Effector CD4-positive, alpha-beta T cell (primary cell): ENCODE data around the gene GSG1. TPM values are rescaled to one million over a fixed set of nuclear protein-coding genes. Genes with fewer than 3 reads are reported as not detected.

Experiments used
- DNase-seq: peaks from one replicate; pipeline ENCODE4 v3.0.0-alpha.2; 2020
- total RNA-seq: gene quantifications from one replicate; lab custom pipeline; 2026; lab: John Stamatoyannopoulos, UW

The GSG1 gene
- total RNA-seq: not detected

- DNase-seq: no peak
Observed at GRCh38 chr12:13103391-13104033, at the start of gene GSG1. Gene GSG1 (minus strand): TSS chr12:13103667. CDS start chr12:13103512, 155 bp downstream.

GRCh38 chr12:13153180-13153579, 49.7 kb upstream of the GSG1 start:
- no peak for DNase-seq

DNA sequence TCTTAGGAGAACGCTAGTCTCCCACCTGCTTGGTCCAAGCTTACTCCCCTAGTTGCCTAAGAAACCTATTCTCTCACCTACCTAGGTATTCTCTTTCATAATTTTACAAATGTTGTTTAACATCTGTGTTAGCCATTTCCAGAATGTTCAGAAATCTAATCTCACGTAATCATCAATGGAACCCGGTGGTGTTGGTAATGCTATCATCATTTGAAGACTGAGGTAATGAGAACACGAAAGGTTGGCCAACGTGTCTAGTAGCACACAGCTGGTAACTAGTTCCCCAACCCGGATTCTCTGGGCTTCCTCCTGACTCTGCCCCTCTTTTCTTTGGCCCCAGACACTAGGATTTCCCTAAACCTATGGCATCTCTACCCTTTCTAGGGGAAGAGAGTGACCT, 49.3 kb upstream of the GSG1 start:
- no peak for DNase-seq

DNA sequence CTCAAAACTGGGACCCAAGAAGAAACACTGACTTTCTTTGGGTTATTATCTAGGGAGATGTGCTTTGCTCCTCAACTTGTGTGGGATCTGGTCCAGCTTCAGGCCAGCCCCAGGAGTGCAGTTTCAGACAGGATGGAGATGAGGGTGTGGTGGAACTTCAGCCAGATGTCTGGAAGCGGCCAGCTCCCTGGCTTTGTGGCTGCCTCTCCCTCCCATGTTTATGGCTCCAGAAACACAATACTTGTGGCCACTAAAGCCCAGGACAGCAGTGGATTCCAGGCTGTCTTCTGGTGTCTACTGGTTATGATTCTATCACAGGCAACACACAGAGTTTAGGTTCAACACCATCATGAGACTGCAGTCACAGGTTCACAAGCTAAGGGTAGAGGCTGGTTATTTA, 48.8 kb upstream of the GSG1 start:
- DNase-seq: no peak

DNA sequence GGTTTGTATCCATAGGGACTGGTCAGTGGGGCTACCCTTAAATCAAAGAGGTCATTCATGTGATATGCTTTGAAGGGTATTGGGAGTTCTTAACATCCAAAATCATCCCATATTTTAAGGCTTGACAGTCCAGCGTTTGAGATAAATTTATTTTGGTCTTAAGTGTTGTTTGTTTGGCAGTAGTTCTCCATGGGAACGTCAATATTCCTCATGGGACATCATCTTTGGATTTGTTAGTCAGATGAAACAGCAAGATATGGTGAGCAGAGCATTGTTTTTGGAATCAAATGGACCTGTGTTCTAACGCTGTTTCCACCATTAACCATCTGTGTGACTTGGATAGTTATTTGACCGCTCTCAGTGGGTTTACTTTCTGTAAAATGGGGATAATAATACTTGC, 45.9 kb upstream of the GSG1 start:
- DNase-seq: no peak

DNA sequence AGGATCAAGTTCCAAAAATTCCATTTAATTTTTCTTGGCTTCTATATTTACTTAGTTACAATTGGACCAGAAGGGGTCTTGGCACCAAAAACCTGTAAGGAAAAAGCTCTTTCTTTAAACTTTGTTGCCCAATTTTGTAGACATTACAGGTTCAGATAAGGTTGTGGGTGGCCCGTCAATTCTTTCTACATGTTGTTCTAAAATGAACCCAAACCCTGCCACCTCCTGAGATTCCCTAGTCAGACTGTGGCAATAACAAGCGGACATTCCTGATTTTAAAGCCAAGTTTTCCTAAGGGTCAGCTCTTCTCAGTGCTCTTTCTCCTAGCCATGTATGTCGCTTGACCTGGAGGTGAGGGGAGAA, 45.0 kb upstream of the GSG1 start:
- DNase-seq: no peak

- no peak for DNase-seq
Observed at GRCh38 chr12:13147688-13148484, 44.4 kb upstream of the GSG1 start.

DNA sequence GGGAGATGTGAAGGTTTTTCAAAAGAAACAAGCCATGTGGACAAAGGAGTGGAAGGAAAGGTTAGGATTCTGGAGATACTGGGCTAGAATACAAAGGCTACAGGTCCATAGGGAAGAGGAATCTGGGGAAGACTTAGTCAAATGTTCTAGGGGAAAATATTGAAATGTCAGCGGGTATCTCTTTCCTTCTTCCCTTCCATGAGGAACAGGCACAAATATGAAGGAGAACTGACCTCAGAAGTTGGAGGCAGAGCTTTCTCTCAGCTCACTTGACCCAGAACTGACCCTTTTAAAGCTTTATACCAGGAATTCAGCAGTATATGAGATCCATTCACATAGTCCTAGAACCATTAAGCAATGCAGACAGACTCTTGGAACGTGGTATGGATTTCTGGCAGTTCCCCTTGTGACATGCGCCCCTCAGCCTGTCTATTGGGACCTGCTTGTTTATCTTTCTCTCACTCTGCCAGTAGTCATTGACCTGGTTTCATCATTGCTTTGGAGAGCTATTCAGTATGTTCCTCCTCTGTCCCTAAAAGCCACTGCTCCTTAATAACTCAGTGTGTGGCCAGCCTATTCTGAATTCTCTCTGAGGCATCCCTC, 43.0 kb upstream of the GSG1 start:
- no peak for DNase-seq

- DNase-seq: no peak
Observed at GRCh38 chr12:13144266-13144828, 40.9 kb upstream of the GSG1 start.

GRCh38 chr12:13142747-13143146, 39.3 kb upstream of the GSG1 start:
- DNase-seq: no peak

DNA sequence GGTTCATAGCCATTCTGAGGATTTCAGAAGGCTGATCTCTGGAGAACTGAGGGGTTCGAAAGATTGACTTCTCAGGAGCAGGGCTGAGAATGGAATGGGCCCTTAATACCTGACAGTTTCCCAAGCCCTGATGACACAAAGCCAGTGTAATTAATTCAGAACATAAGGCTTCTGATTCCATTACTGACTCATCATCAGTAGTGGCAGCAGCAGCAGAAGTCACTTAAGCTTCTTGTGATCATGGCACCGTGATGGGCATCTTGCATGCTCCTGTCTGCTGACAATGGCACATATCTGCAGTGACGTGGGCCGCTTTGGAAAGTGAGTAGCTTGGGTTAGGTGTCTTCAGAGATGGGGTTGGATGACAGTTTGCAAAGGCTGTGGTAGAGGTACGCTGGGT, 38.2 kb upstream of the GSG1 start:
- DNase-seq: no peak

- no peak for DNase-seq
Observed at GRCh38 chr12:13135371-13136178, 32.1 kb upstream of the GSG1 start.

DNA sequence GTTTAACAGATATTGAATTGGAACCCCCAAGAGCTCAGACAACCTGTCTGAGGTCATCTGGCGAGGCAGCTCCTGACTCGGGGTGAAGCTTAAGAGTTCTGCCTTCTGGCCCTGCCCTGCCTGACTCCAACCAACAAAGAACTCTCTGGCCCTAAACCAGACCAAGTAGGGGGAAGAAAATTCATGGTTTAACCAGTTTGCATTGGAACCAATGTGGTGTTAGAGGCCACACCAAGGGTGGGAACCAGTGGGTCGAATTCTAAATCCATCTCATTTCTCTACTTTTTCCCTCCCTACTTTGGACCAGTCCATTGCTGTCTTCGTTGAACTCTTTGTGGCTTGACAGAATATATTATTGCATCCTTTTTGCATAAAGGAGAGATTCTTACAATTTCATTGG, 30.4 kb upstream of the GSG1 start:
- DNase-seq: no peak

- no peak for DNase-seq
Observed at GRCh38 chr12:13130981-13131380, 27.5 kb upstream of the GSG1 start.

DNA sequence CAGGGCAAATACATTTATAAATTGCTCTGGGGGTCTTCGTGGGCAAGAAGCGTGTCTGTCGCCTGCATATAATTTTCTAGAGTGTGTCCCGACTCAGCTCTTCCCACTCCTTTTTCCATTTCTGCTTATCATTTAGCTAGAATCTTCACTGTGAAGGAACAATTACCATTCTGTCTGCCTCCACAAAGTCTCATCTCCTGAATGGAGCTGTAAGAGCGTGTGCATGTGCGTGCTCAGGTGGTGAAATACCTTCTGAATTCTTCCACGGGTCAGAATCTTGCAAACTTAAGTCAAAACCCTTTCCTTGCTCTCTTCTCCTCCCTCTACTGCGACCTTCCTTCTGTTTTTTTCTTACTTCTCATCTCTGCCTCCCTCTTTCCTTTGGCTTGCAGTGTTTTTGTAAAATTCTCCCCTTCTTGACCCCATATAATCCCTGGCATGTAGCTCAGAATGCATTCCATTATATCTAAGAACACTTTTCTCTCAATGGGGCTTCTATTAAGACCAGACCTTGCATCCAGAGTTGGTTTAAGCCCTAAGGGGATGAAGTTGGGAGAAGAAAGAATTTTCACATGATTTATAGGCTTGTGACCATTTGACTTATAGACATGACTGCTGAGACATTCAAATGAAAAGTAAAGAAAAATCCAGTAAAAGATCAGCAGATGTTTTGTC, 25.0 kb upstream of the GSG1 start:
- DNase-seq: no peak

DNA sequence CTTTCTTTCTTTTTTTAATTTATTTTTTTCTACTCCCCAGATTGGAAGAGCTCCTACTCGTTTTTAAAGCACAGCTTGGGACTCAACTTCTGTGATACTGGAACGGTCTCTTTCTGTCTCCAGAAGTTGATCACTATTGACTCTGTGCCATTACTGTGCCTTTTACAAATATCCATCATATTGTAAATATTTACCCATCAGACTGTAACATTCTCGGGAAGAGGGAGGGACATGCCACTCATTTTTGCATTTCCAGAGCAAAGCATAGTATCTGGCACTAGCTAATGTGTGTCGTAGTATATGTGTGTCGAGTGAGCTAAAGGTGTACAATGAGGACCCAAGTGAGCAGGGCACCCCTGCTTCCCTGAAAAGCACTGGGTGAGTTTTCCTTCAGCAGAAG, 24.0 kb upstream of the GSG1 start:
- no peak for DNase-seq

GRCh38 chr12:13126494-13126893, 23.0 kb upstream of the GSG1 start:
- DNase-seq: no peak

GRCh38 chr12:13125996-13126395, 22.5 kb upstream of the GSG1 start:
- no peak for DNase-seq

GRCh38 chr12:13124656-13125505, 21.4 kb upstream of the GSG1 start:
- no peak for DNase-seq

GRCh38 chr12:13121568-13121967, 18.1 kb upstream of the GSG1 start:
- no peak for DNase-seq

- no peak for DNase-seq
Observed at GRCh38 chr12:13120413-13120812, 16.9 kb upstream of the GSG1 start.
